Activated naive CD8-positive, alpha-beta T cell treated with anti-CD3 and anti-CD28 coated beads, Interleukin-2, amount 50 U/mL, for 16 hours (primary cell): ENCODE results near the gene PCSK2.

Experiments
- DNase-seq: peaks from one replicate; pipeline ENCODE4 v3.0.0-alpha.2; 2020; ENCODE audit warnings: low read depth, low spot score

PCSK2 gene

GRCh38 chr20:17442588-17442987 is 215.7 kb downstream of the PCSK2 start:
- DNase-seq, result no peak

GRCh38 chr20:17443131-17443858 is 216.5 kb downstream of the PCSK2 start:
- no peak for DNase-seq

DNA sequence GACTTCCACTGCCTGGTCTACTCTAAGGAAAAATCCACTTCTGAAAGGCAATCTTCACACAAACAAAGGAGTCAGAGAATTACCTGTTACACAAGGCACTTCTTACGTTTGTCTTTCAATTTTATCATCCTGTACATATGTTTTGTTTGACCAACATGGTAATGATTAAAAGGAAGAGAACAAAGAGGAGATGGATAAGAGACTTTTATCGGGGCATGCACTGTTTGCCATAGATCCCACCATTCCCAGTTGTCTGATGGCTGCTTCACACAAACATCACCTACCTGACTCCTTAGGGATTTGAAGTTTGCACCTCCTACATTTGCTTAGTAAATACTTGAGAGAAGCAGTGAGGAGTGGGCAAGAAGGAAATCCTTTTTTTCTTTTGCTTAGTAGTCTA is 217.3 kb downstream of the PCSK2 start:
- no peak for DNase-seq

DNA sequence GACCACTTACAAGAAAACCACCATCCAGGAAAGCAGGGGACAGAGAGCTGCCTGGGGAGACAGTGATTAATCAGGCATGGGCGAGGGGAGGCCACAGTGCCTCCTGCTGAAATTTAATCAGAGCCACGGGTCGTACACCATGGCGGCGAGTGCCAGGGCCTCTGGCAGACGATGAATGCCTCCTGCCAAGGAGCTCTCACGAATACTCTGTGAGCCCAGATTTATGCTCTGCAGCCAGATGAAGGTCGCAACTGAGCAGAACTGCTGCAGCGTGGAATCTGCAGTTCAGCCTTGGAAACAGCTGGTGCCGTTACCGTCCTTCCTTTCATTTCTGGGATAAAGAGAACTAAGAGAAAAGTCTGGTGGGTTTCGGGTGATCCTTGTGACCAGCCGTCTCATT is 218.7 kb downstream of the PCSK2 start:
- DNase-seq, result no peak

- no peak for DNase-seq
These were observed 219.3 kb downstream of the PCSK2 start for GRCh38 chr20:17446171-17446570.

DNA sequence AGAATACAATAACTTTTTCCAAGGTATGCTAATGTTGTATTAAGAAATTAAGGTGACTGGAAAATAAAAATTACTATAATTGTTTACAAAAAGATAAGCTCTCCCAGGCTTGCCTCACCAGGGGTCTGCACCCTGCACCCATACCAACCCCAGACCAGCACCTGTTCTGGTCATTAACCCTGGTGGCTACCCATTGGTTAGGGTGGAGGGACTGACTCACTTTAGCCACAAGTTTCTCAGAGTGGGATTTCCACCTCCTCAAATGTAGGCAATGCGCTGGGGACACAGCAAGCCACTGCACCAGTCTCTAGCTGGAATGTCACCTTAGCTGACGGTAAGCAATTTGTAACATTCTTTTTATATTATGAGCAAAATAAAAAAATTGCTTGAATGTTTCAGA is 221.2 kb downstream of the PCSK2 start:
- no peak for DNase-seq

DNA sequence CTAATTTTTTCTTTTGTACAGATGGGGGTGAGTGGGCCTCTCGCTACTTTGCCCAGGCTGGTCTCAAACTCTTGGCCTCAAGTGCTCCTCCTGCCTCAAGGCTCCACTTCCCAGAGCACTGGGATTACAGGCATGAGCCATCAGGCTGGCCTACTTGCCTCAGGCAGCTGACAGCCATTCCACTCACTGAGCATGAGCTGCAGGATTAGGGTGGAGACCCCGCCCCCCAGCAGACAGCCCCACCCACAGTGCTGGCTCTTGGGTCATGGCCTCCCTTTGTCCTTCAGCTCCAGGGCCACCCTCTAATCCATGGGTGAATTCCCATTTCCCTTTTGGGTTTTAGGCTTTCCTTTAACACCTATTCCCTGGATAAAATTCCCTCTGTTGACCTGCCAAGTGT is 222.2 kb downstream of the PCSK2 start:
- DNase-seq, result no peak

- DNase-seq, result no peak
These were observed 225.6 kb downstream of the PCSK2 start for GRCh38 chr20:17452441-17452840.

DNA sequence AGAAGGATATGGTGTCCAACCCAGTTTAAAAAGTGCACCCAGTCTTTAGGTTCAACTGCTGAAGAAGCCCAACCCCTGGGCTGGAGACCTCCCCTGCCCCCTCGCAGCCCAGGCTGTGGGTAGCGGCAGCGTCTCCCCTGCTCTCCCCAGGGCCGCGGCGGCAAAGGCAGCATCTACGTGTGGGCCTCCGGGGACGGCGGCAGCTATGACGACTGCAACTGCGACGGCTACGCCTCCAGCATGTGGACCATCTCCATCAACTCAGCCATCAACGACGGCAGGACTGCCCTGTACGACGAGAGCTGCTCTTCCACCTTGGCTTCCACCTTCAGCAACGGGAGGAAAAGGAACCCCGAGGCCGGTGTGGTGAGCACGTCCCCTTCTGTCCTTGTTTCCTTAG is 226.8 kb downstream of the PCSK2 start:
- DNase-seq, result no peak

- no peak for DNase-seq
These were observed 229.4 kb downstream of the PCSK2 start for GRCh38 chr20:17456279-17456678.

DNA sequence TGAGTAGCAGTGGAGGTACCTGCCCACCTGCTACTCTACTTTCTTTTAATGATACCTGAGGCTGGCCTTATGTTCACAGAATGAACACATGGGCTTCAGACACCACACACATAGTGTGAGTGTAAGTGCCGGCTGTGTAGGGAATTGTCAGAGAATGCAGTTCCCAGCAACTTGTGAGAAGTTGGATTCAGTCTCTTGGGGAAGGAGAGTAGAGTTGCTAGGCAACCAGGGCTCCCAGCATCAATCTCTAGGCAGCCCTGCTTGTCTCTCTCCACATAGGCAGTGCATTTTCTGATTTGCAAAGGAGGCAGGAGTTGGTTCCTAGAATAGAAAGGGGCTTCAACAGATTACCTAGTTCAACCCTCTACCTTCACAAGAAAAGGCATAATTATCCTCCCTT is 230.2 kb downstream of the PCSK2 start:
- DNase-seq, result no peak

GRCh38 chr20:17457588-17458190 is 230.8 kb downstream of the PCSK2 start:
- DNase-seq, result no peak

GRCh38 chr20:17460119-17460518 is 233.3 kb downstream of the PCSK2 start:
- DNase-seq, result no peak

- DNase-seq, result no peak
These were observed 235.1 kb downstream of the PCSK2 start for GRCh38 chr20:17461941-17462340.

- DNase-seq, result no peak
These were observed 236.9 kb downstream of the PCSK2 start for GRCh38 chr20:17463711-17464110.

DNA sequence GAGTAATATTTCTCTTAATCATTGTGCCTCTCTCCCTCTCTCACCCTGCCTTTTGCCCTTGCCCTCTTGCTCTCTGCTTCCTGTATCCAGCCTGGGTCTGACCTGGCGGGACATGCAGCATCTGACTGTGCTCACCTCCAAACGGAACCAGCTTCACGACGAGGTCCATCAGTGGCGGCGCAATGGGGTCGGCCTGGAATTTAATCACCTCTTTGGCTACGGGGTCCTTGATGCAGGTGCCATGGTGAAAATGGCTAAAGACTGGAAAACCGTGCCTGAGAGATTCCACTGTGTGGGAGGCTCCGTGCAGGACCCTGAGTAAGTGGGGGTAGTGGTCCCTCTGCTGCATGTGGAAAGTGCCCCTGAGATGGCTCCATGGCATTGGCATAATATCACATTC is 238.4 kb downstream of the PCSK2 start:
- DNase-seq, result no peak

GRCh38 chr20:17466641-17467040 is 239.8 kb downstream of the PCSK2 start:
- DNase-seq, result no peak

DNA sequence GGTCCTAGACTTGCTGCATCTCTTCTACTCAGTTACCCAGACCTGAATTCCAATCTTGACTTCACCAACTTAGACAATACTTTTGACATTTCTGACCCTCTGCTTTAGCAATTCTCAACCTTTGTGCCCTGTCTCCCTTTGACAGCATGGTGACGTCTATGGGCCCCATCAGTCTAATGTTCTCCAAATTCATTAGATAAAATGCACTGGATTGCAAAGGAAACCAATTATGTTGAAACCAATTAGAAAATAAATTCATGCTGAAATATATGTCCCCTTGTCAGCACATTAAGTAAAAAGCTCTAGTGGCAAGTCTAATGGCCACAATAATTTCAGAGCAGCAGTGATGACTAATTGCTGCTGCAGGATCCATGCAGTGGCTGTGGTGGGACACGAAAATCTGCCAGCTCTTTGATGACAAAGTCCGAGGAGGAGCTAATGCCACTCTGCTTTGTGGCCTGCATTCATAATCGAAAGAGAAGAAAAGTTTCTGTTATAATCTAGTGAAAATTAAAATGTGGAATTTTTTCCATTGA is 240.3 kb downstream of the PCSK2 start:
- no peak for DNase-seq

DNA sequence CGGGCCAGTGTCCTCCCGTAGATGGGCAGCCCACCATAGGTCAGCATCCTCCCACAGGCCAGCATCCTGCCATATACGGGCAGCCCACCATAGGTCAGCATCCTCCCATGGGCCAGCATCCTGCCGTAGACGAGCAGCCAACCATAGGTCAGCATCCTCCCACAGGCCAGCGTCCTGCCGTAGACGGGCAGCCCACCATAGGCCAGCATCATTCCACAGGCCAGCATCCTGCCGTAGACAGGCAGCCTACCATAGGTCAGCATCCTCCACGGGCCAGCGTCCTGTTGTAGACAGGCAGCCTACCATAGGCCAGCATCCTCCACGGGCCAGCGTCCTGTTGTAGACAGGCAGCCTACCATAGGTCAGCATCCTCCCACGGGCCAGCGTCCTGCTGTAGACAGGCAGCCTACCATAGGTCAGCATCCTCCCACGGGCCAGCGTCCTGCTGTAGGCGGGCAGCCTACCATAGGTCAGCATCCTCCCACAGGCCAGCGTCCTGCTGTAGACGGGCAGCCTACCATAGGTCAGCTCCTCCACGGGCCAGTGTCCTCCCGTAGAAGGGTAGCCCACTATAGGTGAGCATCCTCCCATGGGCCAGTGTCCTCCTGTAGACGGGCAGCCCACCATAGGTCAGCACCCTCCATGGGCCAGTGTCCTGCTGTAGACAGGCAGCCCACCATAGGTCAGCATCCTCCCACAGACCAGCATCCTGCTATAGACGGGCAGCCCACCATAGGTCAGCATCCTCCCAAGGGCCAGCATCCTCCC is 241.4 kb downstream of the PCSK2 start:
- no peak for DNase-seq

GRCh38 chr20:17469246-17470030 is 242.6 kb downstream of the PCSK2 start:
- no peak for DNase-seq

DNA sequence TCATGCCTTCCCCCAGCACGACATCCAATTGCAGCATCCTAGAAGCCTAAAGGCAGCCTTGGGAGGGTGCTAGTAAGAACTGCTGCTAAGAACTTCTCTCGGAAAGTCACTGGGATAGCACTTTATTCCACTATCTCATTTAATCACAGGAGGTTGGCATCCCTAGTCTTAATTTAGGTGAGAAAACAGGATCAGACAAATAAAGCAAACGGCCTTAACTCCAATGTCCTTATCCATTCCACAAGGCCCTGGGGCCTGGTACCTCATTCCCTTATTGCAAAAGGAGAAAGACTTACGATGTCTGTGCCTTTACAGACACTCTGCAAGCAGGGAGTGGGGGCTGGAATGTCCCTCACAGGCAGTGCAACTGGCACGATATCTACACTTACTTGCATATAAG is 243.7 kb downstream of the PCSK2 start:
- no peak for DNase-seq

GRCh38 chr20:17470973-17471372 is 244.1 kb downstream of the PCSK2 start:
- DNase-seq, result no peak
